Skeletal muscle tissue (tissue), 4 donors: Measurements from ENCODE around the gene ATP6V0C. TPM values are rescaled to one million over a fixed set of nuclear protein-coding genes. Genes with fewer than 3 reads are reported as not detected.
"Not testable (repeated sequence)": the region's sequence is repeated elsewhere in the genome, so short reads cannot be mapped to it uniquely, and the experiment has no call there.

ENCODE experiments used
- H3K27ac ChIP-seq: one replicate; pipeline ENCODE4 v1.7.0; 2013; ENCODE audit warnings: mild to moderate bottlenecking, low read depth, low read length, inconsistent platforms
- H3K27me3 ChIP-seq, 3 donors: one replicate each; pipeline ENCODE4 v1.7.0; 2013; ENCODE audit warnings: low read length in 3 of 3; ENCODE audit not compliant: control insufficient read depth in 3 of 3, insufficient read depth in 3 of 3
- H3K36me3 ChIP-seq, 3 donors: one replicate each; pipeline ENCODE4 v1.7.0; 2013; ENCODE audit warnings: low read length in 3 of 3; ENCODE audit not compliant: control insufficient read depth in 3 of 3, insufficient read depth in 3 of 3
- H3K4me1 ChIP-seq, 3 donors: one replicate each; pipeline ENCODE4 v1.7.0; 2013; ENCODE audit warnings: low read length in 3 of 3, mild to moderate bottlenecking in 3 of 3; ENCODE audit not compliant: control insufficient read depth in 3 of 3, insufficient read depth in 3 of 3
- H3K4me3 ChIP-seq, 3 donors: one replicate each; pipeline ENCODE4 v1.7.0; 2013; ENCODE audit warnings: low read length in 3 of 3
- H3K9ac ChIP-seq, 3 donors: one replicate each; pipeline ENCODE4 v1.7.0; 2013; ENCODE audit warnings: low read length in 3 of 3, mild to moderate bottlenecking in 3 of 3, moderate library complexity in 2 of 3, low read depth in 1 of 3
- H3K9me3 ChIP-seq, 3 donors: one replicate each; pipeline ENCODE4 v1.7.0; 2013; ENCODE audit warnings: low read length in 3 of 3; ENCODE audit not compliant: control insufficient read depth in 3 of 3
- total RNA-seq: library from RNA; depleted of rRNA; stranded (reverse); fragments of >200 nt; gene quantifications from one replicate; pipeline ENCODE4 v1.2.3, GENCODE V29; 2014
- donor health status: Osteomylitis.

ATP6V0C gene
- total RNA-seq, 1 donor from 2014 or later = 12.0 TPM

GRCh38 chr16:2532494-2533141 is 18.9 kb downstream of the ATP6V0C start:
- Histone ChIP-seq H3K9ac (peak overlapping the region; percentile 85 to 93 (median 91)), H3K4me1 (peaks cover 23 to 34% (median 28%) of the 10 kb centered on the region in 3 donors), H3K4me3 (peak overlapping the region; percentile 79 to 87 (median 86)), H3K27me3 (no peaks in the 10 kb centered on the region), H3K36me3 (peaks cover 16 to 22% (median 20%) of the 10 kb centered on the region in 3 donors), H3K27ac (peak overlapping the region; percentile 95), H3K9me3 (no peaks in the 10 kb centered on the region)

DNA sequence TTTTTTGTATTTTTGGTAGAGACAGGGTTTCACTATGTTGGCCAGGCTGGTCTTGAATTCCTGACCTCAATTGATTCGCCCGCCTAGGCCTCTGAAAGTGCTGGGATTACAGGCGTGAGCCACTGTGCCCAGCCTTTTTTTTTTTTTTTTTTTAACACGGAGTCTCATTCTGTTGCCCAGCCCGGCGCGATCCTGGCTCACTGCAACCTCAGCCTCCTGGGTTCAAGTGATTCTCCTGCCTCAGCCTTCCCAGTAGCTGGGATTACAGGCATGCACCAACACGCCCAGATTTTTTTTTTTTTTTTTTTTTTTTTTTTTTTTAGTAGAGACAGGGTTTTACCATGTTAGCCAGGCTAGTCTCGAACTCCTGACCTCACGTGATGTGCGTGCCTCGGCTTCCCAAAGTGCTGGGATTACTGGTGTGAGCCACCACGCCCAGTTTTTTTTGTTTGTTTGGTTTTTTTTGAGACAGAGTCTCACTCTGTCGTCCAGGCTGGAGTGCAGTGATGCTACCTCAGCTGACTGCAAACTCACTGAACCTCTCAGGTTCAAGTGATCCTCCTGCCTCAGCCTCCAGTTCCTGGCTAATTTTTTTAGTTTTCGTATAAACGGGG is 19.5 kb downstream of the ATP6V0C start:
- Histone ChIP-seq H3K4me3 (peak overlapping the region in 1 of 3 donors; percentile 79), H3K9ac (peak overlapping the region in 2 of 3 donors; percentile 85 to 93), H3K27ac (peak overlapping the region; percentile 95), H3K4me1 (peaks cover 23 to 34% (median 28%) of the 10 kb centered on the region in 3 donors), H3K36me3 (peaks cover 14 to 20% (median 17%) of the 10 kb centered on the region in 3 donors)
- H3K27me3 ChIP-seq, H3K9me3 ChIP-seq: not testable (repeated sequence)

GRCh38 chr16:2533912-2534311 is 20.2 kb downstream of the ATP6V0C start:
- no peaks in the 10 kb centered on the region for H3K27me3 ChIP-seq
- H3K36me3 ChIP-seq = peaks cover 7 to 13% (median 10%) of the 10 kb centered on the region in 3 donors
- H3K4me3 ChIP-seq = no peak overlapping the region
- H3K9me3 ChIP-seq = no peaks in the 10 kb centered on the region
- H3K9ac ChIP-seq = no peak overlapping the region
- no peak overlapping the region for H3K27ac ChIP-seq
- peaks cover 23 to 39% (median 31%) of the 10 kb centered on the region in 3 donors for H3K4me1 ChIP-seq

DNA sequence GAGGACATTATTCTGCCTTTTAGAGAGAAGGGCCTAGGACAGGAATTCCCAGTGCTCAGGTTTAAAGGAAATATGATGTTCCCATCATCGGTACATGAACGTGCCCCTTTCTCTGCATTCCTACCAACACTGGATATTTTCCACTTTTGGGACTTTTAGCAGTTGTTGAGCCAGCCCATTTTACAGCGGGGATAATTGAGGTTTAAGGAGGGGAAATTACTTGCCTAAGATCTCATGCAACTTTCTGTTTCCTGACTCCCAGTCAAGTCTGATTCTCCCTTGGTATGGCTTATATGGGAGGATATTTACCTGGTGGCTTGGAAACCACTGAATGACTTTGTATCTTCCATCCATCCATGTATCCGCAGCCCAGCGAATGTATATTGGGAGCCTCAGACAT is 20.6 kb downstream of the ATP6V0C start:
- not testable (repeated sequence) for H3K9me3 ChIP-seq, H3K9ac ChIP-seq, H3K27ac ChIP-seq, H3K36me3 ChIP-seq, H3K27me3 ChIP-seq, H3K4me3 ChIP-seq
- peaks cover 25 to 43% (median 33%) of the 10 kb centered on the region in 3 donors for H3K4me1 ChIP-seq

DNA sequence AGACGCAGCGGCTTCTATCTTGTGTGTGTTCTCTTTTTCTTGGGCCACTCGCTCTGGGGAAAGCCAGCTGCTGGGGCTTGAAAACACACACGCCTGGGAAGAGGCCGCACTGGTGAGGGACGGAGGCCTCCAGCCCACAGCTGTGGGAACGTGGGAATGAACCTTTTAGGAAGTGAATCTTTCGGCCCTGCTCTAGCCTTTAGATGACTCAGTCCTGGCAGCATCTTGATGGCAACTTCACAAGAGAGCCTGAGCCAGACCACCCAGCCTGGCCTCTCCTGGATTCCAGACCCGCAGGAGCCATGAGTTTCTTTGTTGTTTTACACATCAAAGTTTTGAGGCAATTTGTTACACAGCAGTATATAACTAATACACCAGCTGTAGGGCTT is 21.9 kb downstream of the ATP6V0C start:
- Histone ChIP-seq H3K4me3 (no peak overlapping the region), H3K9ac (peak overlapping the region in 1 of 3 donors; percentile 11), H3K4me1 (peaks cover 36 to 50% (median 43%) of the 10 kb centered on the region in 3 donors), H3K27me3 (no peaks in the 10 kb centered on the region), H3K27ac (no peak overlapping the region), H3K9me3 (no peaks in the 10 kb centered on the region), H3K36me3 (peaks cover 0 to 2% (median 0%) of the 10 kb centered on the region in 3 donors)

DNA sequence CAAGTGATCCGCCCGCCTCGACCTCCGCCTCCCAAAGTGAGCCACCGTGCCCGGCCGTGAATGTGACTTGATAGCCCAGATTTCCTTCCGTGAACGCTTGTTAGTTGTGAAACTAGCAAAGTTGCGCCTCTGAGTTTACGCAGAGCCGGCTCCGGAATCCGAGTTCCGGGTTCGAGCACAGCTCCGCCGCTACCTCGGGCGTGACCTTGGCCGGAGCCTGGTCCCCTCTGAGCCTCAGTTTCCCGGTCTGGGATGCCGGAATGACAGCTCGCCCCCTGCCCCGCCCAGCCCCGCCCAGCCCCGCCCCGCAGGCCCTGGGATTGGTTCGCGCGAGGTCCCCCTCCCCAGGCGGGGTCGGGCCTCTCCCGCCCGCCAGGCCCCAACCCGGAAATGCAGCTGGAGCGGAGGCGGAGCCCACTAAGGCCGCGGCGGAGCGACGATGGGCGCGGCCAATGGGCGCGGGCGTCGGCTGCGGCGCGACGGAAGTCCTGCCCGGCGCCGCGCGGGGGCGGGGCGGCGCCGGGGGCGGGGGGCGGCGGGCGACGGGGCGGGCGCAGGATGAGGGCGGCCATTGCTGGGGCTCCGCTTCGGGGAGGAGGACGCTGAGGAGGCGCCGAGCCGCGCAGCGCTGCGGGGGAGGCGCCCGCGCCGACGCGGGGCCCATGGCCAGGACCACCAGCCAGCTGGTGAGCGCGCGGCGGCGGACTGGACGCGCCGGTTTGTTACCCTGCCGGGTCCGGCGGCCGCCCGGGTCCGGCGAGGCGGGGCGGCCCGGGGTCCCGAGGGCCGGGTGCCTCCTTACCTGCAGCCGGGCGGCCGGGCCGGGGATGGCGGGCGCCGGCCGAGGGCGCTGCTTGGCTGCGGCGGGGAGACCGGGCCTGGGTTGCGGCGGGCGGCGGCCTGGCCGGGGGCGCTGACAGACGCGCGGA is 24.0 kb downstream of the ATP6V0C start, which contains the start of gene PDPK1:
Gene PDPK1, plus strand, starts transcription at position 571 of the 929 bp plus-strand sequence. Its CDS starts 92 bp downstream, at position 663.
- Histone ChIP-seq H3K9me3 (no peaks in the 10 kb centered on the region), H3K4me1 (peaks cover 31 to 44% (median 38%) of the 10 kb centered on the region in 3 donors), H3K4me3 (peak within 1 kb of the TSS; percentile 80 to 85 (median 82)), H3K27me3 (no peaks in the 10 kb centered on the region), H3K36me3 (peaks cover 0 to 2% (median 0%) of the 10 kb centered on the region in 3 donors), H3K27ac (peak within 1 kb of the TSS; percentile 75), H3K9ac (peak within 1 kb of the TSS; percentile 70 to 87 (median 84))

DNA sequence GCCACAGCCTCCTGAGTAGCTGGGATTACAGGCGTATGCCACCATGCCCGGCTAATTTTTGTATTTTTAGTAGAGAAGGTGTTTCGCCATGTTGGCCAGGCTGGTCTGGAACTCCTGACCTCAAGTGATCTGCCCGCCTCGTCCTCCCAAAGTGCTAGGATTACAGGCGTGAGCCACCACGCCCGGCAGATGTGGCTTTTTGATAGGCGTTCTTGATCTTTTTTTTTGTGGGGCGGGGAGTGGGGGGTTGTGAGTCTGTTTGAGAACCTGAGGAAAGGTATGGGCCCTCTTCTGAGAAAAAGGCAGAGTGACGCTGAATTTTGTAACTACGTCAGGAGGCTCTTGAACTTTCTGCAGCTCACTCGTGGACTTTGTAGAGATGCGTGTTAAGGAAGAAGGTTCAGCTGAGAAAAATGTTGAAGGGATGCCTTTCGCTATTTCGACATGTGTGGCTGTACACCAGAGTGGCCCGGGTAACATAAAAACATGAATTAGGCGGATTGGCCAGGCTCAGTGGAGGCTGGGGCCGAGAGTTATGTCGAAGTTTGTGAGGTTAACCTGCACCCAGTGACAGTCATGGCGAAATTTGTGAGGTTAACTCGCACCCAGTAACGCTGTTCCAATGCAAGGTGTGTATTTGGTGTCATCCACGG is 25.6 kb downstream of the ATP6V0C start:
- not testable (repeated sequence) for H3K36me3 ChIP-seq, H3K4me3 ChIP-seq, H3K27me3 ChIP-seq, H3K27ac ChIP-seq, H3K9me3 ChIP-seq
- Histone ChIP-seq H3K9ac (peak overlapping the region in 1 of 3 donors; percentile 57), H3K4me1 (peaks cover 29 to 41% (median 35%) of the 10 kb centered on the region in 3 donors)

DNA sequence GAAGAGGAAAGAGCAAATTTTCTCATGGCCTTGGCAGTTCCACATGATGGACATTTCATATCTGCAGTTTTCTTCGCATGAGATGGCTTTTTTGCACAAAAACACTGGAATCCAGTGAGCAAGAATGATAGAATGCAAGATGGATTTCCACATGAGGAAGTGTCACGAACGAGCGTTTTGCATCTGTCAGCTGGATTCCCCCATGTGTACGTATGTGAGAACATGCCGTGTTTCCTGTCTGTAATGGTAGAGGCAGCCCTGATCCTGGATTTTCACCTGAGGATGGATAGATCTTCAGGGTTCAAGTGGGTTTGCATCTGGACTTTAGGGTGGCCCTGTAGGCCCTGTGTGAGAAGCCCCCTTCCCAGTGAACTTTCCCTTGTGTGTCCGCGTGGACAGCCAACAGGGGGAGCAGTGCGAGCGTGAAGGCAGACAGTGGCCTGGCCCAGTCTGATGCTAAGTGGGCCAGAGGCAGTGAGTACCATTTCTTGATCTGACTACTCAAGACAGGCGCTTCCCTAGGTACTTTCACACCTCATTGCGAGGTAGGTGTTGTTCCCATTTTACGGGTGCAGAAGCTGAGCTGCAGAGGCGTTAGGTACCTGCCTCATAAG is 26.2 kb downstream of the ATP6V0C start:
- Histone ChIP-seq H3K4me1 (peaks cover 29 to 41% (median 35%) of the 10 kb centered on the region in 3 donors), H3K9ac (peak overlapping the region in 1 of 3 donors; percentile 57)
- H3K27ac ChIP-seq, H3K4me3 ChIP-seq, H3K27me3 ChIP-seq, H3K36me3 ChIP-seq, H3K9me3 ChIP-seq: not testable (repeated sequence)

GRCh38 chr16:2540912-2541311 is 27.2 kb downstream of the ATP6V0C start:
- H3K9ac ChIP-seq, H3K4me3 ChIP-seq, H3K36me3 ChIP-seq, H3K27ac ChIP-seq, H3K9me3 ChIP-seq, H3K27me3 ChIP-seq: not testable (repeated sequence)
- peaks cover 29 to 38% (median 33%) of the 10 kb centered on the region in 3 donors for H3K4me1 ChIP-seq
